SK-N-SH (cell line): ENCODE data around the gene NPAS3. TPM values are rescaled to one million over a fixed set of nuclear protein-coding genes. Genes with fewer than 3 reads are reported as not detected.

Source experiments
- CTCF ChIA-PET: fragments of 300-600, 350-600 bp; formaldehyde crosslinking; extraction: SDS; loops from one replicate; lab custom pipeline; 2021; lab: Yijun Ruan, JAX
- POLR2A ChIA-PET: fragments of 350-600 bp; sonication (Branson Sonifier 250); formaldehyde crosslinking; extraction: SDS; loops from one replicate; lab custom pipeline; 2020; ENCODE audit warnings: antibody characterized with exemption, inconsistent platforms; lab: Yijun Ruan, JAX
- DNase-seq: peaks from one replicate; pipeline ENCODE4 v3.0.0; 2012
- H2AFZ ChIP-seq: fragments of 200-600 bp; sonication (generic); 2 replicates; pipeline ENCODE4 v1.8.1; 2016; ENCODE audit warnings: antibody characterized with exemption, mild to moderate bottlenecking, low read depth
- H3F3A ChIP-seq: fragments of 200-600 bp; sonication (generic); replicated peaks from 2 replicates; pipeline ENCODE3; 2016; ENCODE audit warnings: antibody characterized with exemption, mild to moderate bottlenecking; ENCODE audit not compliant: insufficient read depth
- H3K27ac ChIP-seq, 2 experiments: fragments of 200-500 bp in 1 of 2; fragments of 200-600 bp in 1 of 2; sonication (Bioruptor generic) in 1 of 2; sonication (generic), shearing (Covaris generic) in 1 of 2; 2 replicates each; pipeline versions ENCODE4 v1.5.1 to v1.6.1; 2014 to 2016; ENCODE audit warnings: low read depth in 2 of 2, inconsistent platforms in 1 of 2, low read length in 1 of 2, mild to moderate bottlenecking in 1 of 2, mixed read lengths in 1 of 2
- H3K27me3 ChIP-seq: fragments of 200-600 bp; sonication (generic), shearing (Covaris generic); 2 replicates; pipeline ENCODE4 v1.6.1; 2016; ENCODE audit warnings: mixed run types; ENCODE audit not compliant: insufficient read depth
- H3K36me3 ChIP-seq, 2 experiments: fragments of 200-500 bp in 1 of 2; fragments of 200-600 bp in 1 of 2; sonication (Bioruptor generic) in 1 of 2; sonication (generic) in 1 of 2; replicated peaks in 1 of 2; 2 replicates each; pipeline versions ENCODE3 to v1.5.1; 2014 to 2016; ENCODE audit warnings: low read length in 1 of 2, mild to moderate bottlenecking in 1 of 2; ENCODE audit not compliant: insufficient read depth in 2 of 2, control insufficient read depth in 1 of 2
- H3K4me1 ChIP-seq, 2 experiments: fragments of 200-500 bp in 1 of 2; fragments of 200-600 bp in 1 of 2; sonication (Bioruptor generic) in 1 of 2; sonication (generic), shearing (Covaris generic) in 1 of 2; 2 replicates each; pipeline versions ENCODE4 v1.5.1 to v1.6.1; 2014 to 2016; ENCODE audit warnings: low read depth in 1 of 2, low read length in 1 of 2, mixed run types in 1 of 2; ENCODE audit not compliant: insufficient read depth in 2 of 2, control insufficient read depth in 1 of 2
- H3K4me2 ChIP-seq: fragments of 200-600 bp; sonication (generic), shearing (Covaris generic); 2 replicates; pipeline ENCODE4 v1.6.1; 2017; ENCODE audit warnings: mixed run types
- H3K4me3 ChIP-seq, 2 experiments: fragments of 200-500 bp in 1 of 2; fragments of 200-600 bp in 1 of 2; sonication (Bioruptor generic) in 1 of 2; sonication (generic), shearing (Covaris generic) in 1 of 2; 2 replicates each; pipeline versions ENCODE4 v1.5.1 to v1.8.1; 2014 to 2016; ENCODE audit warnings: low read depth in 2 of 2, inconsistent platforms in 1 of 2, low read length in 1 of 2, mild to moderate bottlenecking in 1 of 2, mixed read lengths in 1 of 2, moderate library complexity in 1 of 2
- H3K79me2 ChIP-seq: fragments of 200-600 bp; sonication (generic); 2 replicates; pipeline ENCODE4 v1.8.1; 2017; ENCODE audit warnings: mild to moderate bottlenecking; ENCODE audit not compliant: insufficient read depth
- H3K9ac ChIP-seq: fragments of 200-600 bp; sonication (generic); 2 replicates; pipeline ENCODE4 v1.6.1; 2017; ENCODE audit warnings: mixed run types
- H3K9me2 ChIP-seq: fragments of 200-600 bp; sonication (generic); 2 replicates; pipeline ENCODE4 v1.6.1; 2017; ENCODE audit warnings: mixed run types
- H3K9me3 ChIP-seq: fragments of 200-600 bp; sonication (generic); 2 replicates; pipeline ENCODE4 v1.6.1; 2017; ENCODE audit warnings: mixed run types, mild to moderate bottlenecking, moderate library complexity
- H4K20me1 ChIP-seq: fragments of 200-600 bp; sonication (generic); 2 replicates; pipeline ENCODE4 v1.6.1; 2017; ENCODE audit warnings: mild to moderate bottlenecking, mixed run types; ENCODE audit not compliant: insufficient read depth
- CHD2 ChIP-seq: fragments of 150-350 bp; IDR thresholded peaks from 2 replicates; pipeline ENCODE4 v1.6.1; 2018; ENCODE audit warnings: low read length; ENCODE audit not compliant: partially characterized antibody
- FOSL2 ChIP-seq: IDR thresholded peaks from 2 replicates; pipeline ENCODE4 v1.4.0; 2012; ENCODE audit warnings: low read depth, mild to moderate bottlenecking, moderate library complexity, borderline replicate concordance
- FOXJ3 ChIP-seq: sonication (generic); formaldehyde crosslinking; IDR thresholded peaks from 2 replicates; pipeline ENCODE4 v1.5.1; 2020; ENCODE audit warnings: mild to moderate bottlenecking, missing genetic modification reagents
- FOXM1 ChIP-seq: IDR thresholded peaks from 2 replicates; pipeline ENCODE4 v1.4.0; 2012; ENCODE audit warnings: low read depth, mild to moderate bottlenecking
- GATA2 ChIP-seq: sonication (generic); formaldehyde crosslinking; IDR thresholded peaks from 2 replicates; pipeline ENCODE4 v1.5.0; 2020; ENCODE audit warnings: mild to moderate bottlenecking, missing genetic modification reagents
- MXI1 ChIP-seq: IDR thresholded peaks from 2 replicates; pipeline ENCODE4 v1.6.1; 2012; ENCODE audit warnings: mild to moderate bottlenecking, low read depth, low read length, improper control_type of control experiment
- RCOR1 ChIP-seq: fragments of 150-350 bp; IDR thresholded peaks from 2 replicates; pipeline ENCODE4 v1.6.1; 2017; ENCODE audit warnings: antibody characterized with exemption, low read length
- RFX5 ChIP-seq: IDR thresholded peaks from 2 replicates; pipeline ENCODE4 v1.6.1; 2012; ENCODE audit warnings: mild to moderate bottlenecking, improper control_type of control experiment, low read length
- SMC3 ChIP-seq: IDR thresholded peaks from 2 replicates; pipeline ENCODE4 v1.6.1; 2012; ENCODE audit warnings: low read depth, low read length, improper control_type of control experiment
- WGBS: methylation state at CpG from one replicate; pipeline ENCODE4 v1.1.6; 2017; ENCODE audit warnings: low lambda C conversion rate; 5-methylcytosine and 5-hydroxymethylcytosine counted together
- polyA plus RNA-seq, 3 experiments: library from polyadenylated mRNA; depleted of rRNA; stranded (reverse); fragments of >200 nt; gene quantifications; 2 replicates each; pipeline ENCODE4 v1.2.3, GENCODE V29; 2012
- TF ChIP-seq, protein P1 (sequence below): fragments of 150-350 bp; IDR thresholded peaks from 2 replicates; pipeline ENCODE4 v1.6.1; 2016; ENCODE audit warnings: mild to moderate bottlenecking, low read depth, low read length
- TF ChIP-seq, protein P2 (sequence below): IDR thresholded peaks from 2 replicates; pipeline ENCODE4 v1.4.0; 2012; ENCODE audit warnings: low read depth
- TF ChIP-seq, protein P3 (sequence below): IDR thresholded peaks from 2 replicates; pipeline ENCODE4 v1.4.0; 2012; ENCODE audit warnings: low read depth, borderline replicate concordance
- TF ChIP-seq, protein P4 (sequence below): IDR thresholded peaks from 2 replicates; pipeline ENCODE4; 2012
- TF ChIP-seq, protein P5 (sequence below): IDR thresholded peaks from 2 replicates; pipeline ENCODE4 v1.6.1; 2012; ENCODE audit warnings: mild to moderate bottlenecking, low read depth, low read length, moderate library complexity

NPAS3 gene
- polyA plus RNA-seq, 1 of the 3 experiments (the other 2 are of a cell fraction) = 4.3 TPM

DNA sequence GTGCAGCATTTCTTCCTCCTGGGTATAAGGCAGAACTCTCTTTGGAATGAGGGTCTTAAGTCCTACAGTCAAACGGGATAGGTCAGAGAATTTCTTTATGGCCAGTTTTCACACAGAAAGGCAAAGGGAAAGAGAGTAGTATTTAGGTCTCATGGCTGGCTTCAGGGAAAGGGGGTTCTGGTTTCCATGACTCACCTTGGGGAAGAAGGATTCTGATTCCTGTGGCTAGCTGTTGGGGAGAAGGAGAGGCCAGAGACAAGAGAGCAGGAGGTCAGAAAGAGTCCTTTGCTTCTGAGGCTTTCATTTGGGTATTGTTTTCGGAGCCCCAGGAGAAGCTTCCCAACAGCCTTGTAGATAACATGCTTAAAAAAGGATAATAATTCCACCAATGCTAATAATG lies 332.5 kb downstream of the NPAS3 start:
- Histone ChIP-seq H3K4me3 (no peak overlapping the region), H2AFZ (no peak overlapping the region), H3K4me1 (no peaks in the 10 kb centered on the region), H3K79me2 (no peaks in the 10 kb centered on the region), H3K4me2 (no peak overlapping the region), H3K27me3 (no peaks in the 10 kb centered on the region), H3K9ac (no peak overlapping the region), H3K9me3 (no peaks in the 10 kb centered on the region), H3K27ac (no peak overlapping the region), H3K9me2 (no peaks in the 10 kb centered on the region), H3F3A (no peaks in the 10 kb centered on the region), H4K20me1 (no peaks in the 10 kb centered on the region), H3K36me3 (no peaks in the 10 kb centered on the region)
- TF ChIP-seq SMC3 = no peak
- 0 out of 2 replicates have a peak, but pooled peaks have one; percentile 15 for TF ChIP-seq FOSL2
- 89% methylated on average over 2 of the region's 2 CpGs for WGBS
- POLR2A ChIA-PET = no interaction called here
- no peak for DNase-seq
- CTCF ChIA-PET = no interaction called here

DNA sequence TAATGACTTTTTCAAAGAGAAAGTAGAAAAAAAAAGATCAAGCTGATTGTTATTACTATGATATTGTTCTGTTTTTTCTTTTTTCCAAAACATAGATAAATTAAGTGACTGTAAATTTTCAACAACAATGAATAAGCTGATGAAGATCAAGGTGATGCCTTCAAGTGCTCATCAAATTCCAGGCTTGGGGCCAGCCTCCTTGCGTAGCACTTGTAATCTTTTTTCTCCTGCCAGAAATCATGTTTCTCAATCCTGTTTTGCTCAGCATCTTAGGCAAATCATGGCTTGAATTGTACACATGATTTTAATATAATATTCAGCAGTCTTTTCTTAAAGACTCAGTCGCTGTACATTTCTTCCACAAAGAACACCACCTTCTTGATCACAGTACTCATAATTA lies 333.2 kb downstream of the NPAS3 start:
- Histone ChIP-seq H3K36me3 (no peaks in the 10 kb centered on the region), H3K9me2 (no peaks in the 10 kb centered on the region), H3K27me3 (no peaks in the 10 kb centered on the region), H3K9me3 (no peaks in the 10 kb centered on the region), H3K9ac (no peak overlapping the region), H3F3A (no peaks in the 10 kb centered on the region), H2AFZ (no peak overlapping the region), H3K4me2 (no peak overlapping the region), H3K27ac (no peak overlapping the region), H4K20me1 (no peaks in the 10 kb centered on the region), H3K4me1 (no peaks in the 10 kb centered on the region), H3K4me3 (no peak overlapping the region), H3K79me2 (no peaks in the 10 kb centered on the region)
- POLR2A ChIA-PET = no interaction called here
- TF ChIP-seq MXI1 (no peak), RFX5 (no peak), FOXJ3 (CRISPR knock-in tag) (no peak), CHD2 (no peak), FOSL2 (no peak), FOXM1 (no peak), RCOR1 (no peak), GATA2 (CRISPR knock-in tag) (no peak)
- TF ChIP-seq, protein P1, sequence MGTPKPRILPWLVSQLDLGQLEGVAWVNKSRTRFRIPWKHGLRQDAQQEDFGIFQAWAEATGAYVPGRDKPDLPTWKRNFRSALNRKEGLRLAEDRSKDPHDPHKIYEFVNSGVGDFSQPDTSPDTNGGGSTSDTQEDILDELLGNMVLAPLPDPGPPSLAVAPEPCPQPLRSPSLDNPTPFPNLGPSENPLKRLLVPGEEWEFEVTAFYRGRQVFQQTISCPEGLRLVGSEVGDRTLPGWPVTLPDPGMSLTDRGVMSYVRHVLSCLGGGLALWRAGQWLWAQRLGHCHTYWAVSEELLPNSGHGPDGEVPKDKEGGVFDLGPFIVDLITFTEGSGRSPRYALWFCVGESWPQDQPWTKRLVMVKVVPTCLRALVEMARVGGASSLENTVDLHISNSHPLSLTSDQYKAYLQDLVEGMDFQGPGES = no peak
- TF ChIP-seq, protein P2, sequence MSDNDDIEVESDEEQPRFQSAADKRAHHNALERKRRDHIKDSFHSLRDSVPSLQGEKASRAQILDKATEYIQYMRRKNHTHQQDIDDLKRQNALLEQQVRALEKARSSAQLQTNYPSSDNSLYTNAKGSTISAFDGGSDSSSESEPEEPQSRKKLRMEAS = no peak
- TF ChIP-seq, protein P3, sequence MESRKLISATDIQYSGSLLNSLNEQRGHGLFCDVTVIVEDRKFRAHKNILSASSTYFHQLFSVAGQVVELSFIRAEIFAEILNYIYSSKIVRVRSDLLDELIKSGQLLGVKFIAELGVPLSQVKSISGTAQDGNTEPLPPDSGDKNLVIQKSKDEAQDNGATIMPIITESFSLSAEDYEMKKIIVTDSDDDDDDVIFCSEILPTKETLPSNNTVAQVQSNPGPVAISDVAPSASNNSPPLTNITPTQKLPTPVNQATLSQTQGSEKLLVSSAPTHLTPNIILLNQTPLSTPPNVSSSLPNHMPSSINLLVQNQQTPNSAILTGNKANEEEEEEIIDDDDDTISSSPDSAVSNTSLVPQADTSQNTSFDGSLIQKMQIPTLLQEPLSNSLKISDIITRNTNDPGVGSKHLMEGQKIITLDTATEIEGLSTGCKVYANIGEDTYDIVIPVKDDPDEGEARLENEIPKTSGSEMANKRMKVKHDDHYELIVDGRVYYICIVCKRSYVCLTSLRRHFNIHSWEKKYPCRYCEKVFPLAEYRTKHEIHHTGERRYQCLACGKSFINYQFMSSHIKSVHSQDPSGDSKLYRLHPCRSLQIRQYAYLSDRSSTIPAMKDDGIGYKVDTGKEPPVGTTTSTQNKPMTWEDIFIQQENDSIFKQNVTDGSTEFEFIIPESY = no peak
- TF ChIP-seq, protein P4, sequence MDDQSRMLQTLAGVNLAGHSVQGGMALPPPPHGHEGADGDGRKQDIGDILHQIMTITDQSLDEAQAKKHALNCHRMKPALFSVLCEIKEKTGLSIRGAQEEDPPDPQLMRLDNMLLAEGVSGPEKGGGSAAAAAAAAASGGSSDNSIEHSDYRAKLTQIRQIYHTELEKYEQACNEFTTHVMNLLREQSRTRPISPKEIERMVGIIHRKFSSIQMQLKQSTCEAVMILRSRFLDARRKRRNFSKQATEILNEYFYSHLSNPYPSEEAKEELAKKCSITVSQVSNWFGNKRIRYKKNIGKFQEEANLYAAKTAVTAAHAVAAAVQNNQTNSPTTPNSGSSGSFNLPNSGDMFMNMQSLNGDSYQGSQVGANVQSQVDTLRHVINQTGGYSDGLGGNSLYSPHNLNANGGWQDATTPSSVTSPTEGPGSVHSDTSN = no peak
- TF ChIP-seq, protein P5, sequence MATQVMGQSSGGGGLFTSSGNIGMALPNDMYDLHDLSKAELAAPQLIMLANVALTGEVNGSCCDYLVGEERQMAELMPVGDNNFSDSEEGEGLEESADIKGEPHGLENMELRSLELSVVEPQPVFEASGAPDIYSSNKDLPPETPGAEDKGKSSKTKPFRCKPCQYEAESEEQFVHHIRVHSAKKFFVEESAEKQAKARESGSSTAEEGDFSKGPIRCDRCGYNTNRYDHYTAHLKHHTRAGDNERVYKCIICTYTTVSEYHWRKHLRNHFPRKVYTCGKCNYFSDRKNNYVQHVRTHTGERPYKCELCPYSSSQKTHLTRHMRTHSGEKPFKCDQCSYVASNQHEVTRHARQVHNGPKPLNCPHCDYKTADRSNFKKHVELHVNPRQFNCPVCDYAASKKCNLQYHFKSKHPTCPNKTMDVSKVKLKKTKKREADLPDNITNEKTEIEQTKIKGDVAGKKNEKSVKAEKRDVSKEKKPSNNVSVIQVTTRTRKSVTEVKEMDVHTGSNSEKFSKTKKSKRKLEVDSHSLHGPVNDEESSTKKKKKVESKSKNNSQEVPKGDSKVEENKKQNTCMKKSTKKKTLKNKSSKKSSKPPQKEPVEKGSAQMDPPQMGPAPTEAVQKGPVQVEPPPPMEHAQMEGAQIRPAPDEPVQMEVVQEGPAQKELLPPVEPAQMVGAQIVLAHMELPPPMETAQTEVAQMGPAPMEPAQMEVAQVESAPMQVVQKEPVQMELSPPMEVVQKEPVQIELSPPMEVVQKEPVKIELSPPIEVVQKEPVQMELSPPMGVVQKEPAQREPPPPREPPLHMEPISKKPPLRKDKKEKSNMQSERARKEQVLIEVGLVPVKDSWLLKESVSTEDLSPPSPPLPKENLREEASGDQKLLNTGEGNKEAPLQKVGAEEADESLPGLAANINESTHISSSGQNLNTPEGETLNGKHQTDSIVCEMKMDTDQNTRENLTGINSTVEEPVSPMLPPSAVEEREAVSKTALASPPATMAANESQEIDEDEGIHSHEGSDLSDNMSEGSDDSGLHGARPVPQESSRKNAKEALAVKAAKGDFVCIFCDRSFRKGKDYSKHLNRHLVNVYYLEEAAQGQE = no peak
- CTCF ChIA-PET = no interaction called here
- no peak for DNase-seq
- WGBS = 87% methylated on average over 2 of the region's 2 CpGs
